HG03442 (cell line): ENCODE measurements around the gene DOCK7.
A peak's percentile ranks its signal among the peaks of the same experiment; 100 is the strongest.
"Not testable (repeated sequence)": the region's sequence is repeated elsewhere in the genome, so short reads cannot be mapped to it uniquely, and the experiment has no call there.

ENCODE experiments used
- ATAC-seq: cut with Tn5 transposase; IDR thresholded peaks from one replicate; pipeline ENCODE4 v1.9.1; 2021; ENCODE audit warnings: mild to moderate bottlenecking, moderate library complexity; ENCODE audit not compliant: unreplicated experiment

The DOCK7 gene, protein sequence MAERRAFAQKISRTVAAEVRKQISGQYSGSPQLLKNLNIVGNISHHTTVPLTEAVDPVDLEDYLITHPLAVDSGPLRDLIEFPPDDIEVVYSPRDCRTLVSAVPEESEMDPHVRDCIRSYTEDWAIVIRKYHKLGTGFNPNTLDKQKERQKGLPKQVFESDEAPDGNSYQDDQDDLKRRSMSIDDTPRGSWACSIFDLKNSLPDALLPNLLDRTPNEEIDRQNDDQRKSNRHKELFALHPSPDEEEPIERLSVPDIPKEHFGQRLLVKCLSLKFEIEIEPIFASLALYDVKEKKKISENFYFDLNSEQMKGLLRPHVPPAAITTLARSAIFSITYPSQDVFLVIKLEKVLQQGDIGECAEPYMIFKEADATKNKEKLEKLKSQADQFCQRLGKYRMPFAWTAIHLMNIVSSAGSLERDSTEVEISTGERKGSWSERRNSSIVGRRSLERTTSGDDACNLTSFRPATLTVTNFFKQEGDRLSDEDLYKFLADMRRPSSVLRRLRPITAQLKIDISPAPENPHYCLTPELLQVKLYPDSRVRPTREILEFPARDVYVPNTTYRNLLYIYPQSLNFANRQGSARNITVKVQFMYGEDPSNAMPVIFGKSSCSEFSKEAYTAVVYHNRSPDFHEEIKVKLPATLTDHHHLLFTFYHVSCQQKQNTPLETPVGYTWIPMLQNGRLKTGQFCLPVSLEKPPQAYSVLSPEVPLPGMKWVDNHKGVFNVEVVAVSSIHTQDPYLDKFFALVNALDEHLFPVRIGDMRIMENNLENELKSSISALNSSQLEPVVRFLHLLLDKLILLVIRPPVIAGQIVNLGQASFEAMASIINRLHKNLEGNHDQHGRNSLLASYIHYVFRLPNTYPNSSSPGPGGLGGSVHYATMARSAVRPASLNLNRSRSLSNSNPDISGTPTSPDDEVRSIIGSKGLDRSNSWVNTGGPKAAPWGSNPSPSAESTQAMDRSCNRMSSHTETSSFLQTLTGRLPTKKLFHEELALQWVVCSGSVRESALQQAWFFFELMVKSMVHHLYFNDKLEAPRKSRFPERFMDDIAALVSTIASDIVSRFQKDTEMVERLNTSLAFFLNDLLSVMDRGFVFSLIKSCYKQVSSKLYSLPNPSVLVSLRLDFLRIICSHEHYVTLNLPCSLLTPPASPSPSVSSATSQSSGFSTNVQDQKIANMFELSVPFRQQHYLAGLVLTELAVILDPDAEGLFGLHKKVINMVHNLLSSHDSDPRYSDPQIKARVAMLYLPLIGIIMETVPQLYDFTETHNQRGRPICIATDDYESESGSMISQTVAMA (N-terminal part only)

DNA sequence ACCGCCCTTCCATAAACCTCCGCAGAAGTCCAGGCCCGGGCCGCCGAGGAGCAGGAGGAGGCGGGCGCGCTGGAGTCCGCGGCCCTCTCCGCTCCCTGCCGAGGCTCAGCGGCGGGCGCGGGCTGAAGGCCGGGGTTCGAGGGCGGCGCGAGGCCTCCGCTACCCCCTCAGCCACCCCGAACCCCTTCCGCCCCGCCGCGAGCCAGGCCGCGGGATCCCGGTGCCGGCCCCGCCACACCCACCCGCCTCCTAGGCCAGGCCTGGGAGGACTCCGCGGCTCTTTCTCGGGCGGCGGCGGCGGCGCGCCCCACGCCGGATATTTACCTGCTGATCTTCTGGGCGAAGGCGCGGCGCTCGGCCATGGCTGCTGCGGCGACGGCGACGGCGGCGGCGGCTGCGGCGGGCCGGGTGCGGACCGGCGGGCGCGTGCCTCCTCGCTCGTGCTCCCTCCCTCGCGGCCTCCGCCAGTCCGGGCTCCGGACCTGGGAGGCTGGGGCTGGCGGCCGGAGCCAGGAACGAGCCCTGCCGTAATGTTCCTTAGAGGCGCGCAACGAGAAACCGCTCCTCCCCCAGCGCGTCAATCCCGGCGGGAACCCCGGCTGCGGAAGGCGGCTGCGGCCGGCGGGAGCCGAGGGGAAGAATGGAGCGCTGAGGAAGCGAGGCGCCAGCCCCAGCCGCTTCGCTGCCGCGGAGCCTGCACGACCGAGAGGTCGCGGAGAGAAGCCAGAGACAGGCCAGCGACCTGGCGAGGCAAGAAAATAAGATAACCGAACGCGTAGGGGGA lies at the start of gene DOCK7:
Gene DOCK7, minus strand, starts transcription at position 484 of the 784 bp plus-strand sequence. Its CDS starts 122 bp downstream, at position 362.
- ATAC-seq: peak; percentile 76

DNA sequence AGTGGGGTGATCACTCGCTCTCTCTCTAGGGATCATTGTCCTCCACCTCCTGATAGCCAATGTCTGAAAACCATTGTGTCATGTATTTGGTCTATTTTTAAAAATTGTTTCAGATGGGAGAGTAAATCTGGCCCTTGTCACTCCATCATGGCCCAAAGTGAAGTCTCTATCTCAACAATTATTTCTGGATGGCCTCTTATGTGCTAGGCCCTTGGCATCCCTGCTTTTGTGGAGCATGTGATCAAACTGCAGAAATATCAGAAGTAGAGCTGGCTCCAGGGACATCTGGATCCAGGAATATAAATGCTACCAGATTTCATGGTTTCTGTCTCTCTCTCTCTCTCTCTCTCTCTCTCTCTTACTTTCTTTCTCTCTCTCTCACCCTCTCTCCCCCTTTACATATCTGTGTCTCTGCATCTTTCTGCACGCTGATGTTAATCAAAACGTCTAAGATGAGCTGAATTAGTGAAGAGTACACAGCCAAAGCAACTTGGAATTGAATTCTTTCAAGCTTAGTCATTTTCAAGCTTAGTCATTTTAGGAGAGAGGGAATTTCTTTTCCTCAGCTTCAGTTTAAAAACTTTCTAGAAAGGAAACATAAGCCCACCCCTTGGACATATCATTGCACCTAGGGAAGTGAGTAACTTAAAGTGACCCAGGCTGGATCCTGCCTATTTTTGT lies 47.4 kb upstream of the DOCK7 start:
- no peak for ATAC-seq

DNA sequence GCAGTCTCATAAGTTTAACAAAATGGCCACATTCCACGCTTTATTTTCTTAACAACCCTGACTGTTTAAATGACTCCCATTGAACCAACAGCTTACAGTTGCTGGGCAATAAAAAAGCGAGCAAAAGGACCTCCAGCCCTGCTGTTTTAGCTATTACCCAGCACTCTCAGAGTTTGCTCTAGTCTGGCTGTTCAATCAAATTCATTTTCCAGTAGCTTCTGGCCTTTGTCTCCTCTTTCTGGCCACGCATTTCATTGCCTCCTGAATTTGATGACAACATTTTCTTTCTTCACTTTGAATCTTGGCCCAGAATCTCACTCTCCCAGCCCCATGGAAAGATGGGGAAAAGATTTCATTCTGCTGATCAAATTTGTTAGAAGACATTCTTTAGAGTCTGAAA lies 44.1 kb upstream of the DOCK7 start:
- ATAC-seq: no peak

DNA sequence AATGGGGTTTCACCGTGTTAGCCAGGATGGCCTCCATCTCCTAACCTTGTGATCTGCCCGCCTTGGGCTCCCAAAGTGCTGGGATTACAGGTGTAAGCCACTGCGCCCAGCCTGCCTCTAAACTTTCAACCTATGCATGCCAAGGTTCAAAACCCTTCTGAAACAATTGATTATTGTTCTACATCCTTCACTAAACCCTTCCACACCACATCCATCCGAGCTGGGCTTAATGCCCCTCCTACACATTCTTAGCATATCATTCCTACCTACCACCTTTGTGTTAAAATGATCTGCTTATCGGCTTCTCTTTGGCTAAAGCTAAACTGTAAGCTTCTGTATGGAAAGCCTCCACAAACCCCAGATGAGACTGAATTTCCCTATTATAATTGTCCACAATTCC lies 40.8 kb upstream of the DOCK7 start:
- no peak for ATAC-seq

DNA sequence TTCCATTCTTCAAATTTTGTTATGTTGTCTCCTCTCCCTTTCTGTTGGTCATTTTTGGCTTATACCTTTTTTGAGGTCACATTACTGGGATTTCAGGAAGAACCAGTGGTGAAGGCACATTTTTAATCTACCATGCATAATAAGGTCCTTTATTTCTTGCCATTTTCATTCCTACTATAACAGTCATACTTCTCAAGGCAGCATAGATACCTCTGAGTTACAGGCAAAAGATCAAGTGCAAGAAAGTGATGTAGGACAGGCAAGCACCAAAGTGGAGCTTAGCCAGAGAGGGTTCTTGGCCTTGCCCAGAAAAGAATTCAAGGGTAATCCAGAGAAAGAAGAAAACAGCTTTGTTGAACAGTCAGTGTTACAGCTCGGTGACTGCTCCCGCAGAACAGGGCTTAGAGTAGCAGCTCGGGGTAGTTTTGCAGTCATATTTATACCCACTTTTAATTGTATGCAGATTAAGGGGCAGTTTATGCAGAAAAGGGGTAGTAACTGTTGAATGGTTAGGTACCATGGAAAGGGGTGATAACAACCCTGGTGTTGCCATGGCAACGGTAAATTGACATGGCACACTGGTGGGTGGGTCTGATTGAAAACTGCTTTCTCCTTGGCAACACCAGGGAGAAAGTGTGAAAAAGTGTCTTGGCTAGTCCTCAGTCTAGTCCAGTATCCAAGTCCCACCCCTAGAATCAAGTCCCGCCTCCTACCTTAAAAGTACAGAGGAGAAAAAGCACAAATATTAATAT lies 39.6 kb upstream of the DOCK7 start:
- no peak for ATAC-seq

DNA sequence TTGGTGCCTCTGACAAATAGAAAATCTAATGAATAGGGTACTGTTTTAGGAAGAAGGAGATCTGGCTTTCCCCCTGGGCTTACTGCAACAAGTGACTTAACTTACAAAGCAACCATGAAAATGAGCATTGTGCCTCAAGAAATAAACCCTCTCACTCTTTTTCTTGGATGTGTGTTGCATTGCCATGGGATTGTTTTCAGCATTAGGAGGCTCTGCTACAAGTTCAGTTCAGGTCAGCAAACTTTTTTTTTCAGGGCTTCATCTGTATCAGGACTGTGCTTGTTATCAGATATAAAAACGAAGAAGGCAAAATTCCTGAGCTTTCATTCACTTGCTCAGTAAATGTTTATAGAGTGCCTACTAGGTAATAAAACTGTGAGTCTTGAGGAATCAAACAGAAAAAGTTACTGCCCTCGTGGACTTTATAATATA lies 37.8 kb upstream of the DOCK7 start:
- ATAC-seq: no peak

DNA sequence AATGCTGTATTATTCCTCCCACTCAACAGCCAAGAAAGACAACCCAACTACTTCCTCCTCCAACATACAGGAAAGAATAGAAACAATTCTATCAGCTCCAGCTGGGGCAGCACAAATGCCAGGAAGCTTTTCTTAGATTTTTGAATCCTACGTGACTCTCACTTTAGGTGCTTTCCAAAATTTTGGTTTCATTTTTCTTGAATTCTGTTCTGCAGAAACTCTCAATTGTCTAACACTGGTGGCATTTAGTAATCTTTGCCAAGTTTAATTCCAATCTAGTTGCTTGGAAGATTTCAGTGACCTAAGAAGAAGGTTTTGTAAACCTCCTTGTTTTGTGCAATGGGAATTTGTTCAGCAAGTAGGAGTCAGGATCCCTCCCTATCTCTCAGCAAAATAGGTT lies 37.1 kb upstream of the DOCK7 start:
- peak; percentile 32 for ATAC-seq

DNA sequence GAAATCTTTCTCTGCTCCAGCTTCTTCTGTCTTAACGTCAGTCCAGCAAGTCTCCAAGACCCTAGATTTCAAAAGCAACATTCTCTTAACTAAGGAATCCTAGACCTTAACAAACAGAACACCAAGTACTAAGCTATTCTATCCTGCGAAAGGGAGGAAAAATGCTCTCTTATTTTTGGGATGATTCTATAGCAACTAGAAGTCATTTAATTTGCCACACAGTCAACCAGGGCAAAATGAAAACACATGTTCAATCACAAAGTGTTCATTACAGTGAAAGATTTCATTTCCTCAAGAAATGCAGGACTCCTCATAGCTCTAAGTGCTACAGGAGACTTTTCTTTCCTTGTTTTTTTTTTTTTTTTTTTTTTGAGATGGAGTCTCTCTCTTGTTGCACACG lies 36.2 kb upstream of the DOCK7 start:
- no peak for ATAC-seq

DNA sequence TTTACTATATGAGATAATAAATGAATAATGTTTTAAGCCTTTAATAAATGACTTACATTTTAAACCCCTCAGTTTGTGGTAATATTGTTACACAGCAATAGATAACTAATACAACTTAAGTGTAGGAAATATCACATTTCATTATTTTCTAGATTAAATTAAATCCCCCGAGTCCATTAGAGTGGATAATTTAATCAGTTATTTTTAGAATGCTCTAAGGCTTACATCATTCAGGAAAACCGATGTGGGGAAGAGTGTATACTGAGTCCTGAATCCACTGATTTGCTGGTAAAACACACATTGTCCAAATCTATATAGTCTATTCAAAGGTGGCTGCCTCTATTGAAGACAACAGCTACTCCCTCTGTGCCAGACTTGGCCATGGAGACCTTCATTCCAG lies 35.7 kb upstream of the DOCK7 start:
- no peak for ATAC-seq

DNA sequence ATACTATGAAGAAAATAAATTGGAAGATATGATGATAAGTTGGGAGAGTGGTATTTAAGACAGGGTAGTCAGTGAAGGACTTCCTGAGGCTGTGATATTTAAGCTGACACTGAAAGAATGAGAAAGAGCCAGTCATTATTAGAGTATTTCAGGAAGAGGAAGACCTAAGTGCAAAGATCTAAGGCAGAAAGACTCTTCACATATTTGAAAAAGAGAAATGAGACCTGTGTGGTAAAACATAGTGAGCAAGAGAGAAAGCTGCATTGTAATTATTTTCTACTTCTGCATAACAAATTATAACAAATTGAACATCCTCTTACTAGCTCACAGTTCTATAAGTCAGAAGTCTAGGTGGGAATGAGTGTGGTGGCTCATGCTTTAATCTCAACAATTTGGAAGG lies 34.6 kb upstream of the DOCK7 start:
- peak; percentile 66 for ATAC-seq

DNA sequence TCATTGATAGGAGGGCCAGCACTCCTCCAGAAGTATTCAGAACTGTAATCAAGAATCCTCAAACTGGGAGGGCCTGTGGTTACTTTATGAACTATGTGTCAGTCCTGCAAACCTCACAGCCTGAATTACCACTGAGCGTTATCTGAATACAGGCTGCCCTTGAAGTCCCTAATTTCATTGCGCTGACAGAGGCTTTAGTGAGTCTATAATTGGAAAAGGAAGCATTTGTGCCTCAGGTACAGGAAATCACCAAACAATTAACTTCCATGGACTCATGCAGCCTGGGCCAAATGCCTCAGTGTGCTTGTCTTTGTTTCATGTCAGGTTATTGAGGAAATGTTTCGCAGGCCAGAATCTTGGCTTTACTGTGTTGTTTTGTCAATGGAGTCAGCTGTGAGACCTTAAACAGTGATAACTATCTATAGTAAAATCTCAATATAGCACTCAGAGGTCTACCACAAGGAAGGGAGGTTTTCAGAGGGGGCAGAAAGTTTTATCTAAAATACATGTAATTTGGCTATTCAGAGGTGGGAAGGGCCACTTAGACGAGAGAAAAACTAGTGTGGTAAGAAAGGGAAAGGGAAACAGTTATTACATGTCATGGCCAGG lies 32.9 kb upstream of the DOCK7 start:
- no peak for ATAC-seq

DNA sequence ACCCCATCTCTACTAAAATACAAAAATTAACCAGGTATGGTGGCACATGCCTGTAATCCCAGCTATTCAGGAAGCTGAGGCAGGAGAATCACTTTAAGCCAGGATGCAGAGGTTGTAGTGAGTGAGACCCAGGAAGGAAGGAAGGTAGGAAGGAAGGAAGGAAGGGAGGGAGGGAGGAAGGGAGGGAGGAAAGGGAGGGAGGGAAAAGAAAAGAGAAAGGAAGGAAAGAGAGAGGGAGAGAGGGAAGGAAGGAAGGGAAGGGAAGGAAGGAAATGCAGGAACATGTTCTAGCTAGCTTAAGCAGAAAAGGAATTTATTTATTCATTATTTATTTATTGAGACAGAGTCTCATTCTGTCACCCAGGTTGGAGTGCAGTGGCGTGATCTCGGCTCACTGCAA lies 30.2 kb upstream of the DOCK7 start:
- ATAC-seq: not testable (repeated sequence)

DNA sequence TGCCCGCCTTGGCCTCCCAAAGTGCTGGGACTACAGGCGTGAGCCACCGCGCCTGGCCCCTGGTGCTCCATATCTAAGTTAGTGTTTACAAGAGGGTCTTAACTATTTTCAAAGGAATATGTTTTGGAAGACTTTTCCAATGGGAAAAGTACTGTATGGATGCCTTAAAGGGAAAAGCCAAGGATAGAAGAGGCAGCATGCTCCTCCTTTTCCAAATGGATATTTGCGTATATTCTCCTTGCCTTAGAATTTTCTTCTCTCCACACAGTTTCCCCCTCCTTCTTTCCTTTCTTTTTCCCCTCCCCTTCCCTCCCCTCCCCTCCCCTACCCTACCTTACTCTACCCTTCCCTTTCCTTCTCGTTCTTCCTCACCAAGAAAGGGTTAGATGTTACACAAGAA lies 29.3 kb upstream of the DOCK7 start:
- no peak for ATAC-seq

DNA sequence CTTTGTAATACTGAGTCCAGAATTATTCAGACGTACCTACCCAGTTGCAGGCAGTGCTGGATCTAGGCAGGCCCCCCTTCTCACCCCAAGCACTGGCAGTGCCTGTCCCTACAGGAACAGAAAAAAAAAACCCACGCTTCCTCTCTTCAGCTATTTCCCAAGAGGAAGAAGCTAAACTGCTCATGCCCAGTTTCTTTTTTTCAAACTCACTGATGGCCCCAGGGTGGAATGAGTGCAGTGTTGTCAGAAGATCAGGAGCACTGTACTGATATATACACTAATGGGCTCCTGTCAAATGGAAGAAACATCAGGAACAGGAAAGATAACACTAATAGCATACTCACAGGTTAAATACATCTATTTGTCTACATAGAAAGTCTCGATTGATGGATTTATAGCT lies 28.2 kb upstream of the DOCK7 start:
- ATAC-seq: no peak

DNA sequence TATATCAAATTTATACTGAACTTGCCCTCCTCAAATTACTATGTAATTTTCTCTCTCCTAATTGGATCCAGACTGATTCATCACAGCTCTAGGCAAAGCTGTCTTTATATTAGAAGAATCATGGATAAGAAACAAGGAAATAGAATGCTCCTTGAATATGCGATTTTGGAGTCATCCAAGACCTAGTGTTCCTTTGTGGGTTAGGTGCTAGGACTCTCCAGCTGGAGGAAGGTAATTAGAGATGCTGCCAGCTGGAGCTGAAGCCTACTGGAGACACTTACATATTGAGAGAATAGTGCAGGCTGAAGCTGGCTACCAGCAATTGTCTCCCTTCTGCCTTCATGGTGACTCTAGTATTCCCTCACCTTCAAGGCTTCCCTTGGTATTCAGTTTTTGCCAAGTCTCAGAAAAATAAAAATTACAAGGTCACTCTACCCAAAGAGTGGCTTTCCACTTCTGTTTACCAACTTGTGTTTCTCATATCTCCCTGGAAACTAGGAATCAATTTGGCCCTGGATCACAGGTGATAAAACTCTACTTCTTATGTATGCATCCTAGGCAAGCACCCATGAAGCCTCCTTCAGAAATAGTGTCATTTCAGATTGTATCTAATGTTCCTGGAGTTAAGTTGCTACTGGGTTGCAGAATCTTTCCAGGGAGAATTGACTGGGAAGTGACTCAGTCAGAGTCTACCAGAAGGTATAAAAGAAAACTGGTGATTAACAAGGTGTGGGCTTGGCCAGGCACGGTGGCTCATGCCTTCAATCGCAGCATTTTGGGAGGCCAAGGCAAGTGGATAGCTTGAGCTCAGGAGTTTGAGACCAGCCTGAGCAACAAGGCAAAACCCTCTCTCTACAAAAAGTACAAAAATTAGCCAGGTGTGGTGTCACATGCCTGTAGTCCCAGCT lies 24.4 kb upstream of the DOCK7 start:
- ATAC-seq: no peak

DNA sequence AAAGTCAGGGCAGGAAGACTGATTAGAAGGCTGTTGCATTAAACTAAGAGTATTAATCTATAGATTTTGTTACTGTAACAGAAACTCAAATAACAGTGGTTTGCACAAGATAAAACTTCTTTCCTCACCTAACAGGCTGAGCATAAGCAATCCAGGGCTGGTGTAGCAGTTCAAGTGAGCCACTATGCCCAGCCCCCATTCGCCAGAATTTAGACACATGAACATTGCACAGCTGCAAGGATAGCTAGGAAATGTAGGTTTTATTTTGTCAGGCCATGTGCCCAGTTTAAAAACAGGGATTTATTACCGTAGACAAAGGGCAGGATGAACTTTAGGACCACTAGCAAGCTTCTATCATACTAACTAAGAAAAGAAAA lies 19.5 kb upstream of the DOCK7 start:
- no peak for ATAC-seq

DNA sequence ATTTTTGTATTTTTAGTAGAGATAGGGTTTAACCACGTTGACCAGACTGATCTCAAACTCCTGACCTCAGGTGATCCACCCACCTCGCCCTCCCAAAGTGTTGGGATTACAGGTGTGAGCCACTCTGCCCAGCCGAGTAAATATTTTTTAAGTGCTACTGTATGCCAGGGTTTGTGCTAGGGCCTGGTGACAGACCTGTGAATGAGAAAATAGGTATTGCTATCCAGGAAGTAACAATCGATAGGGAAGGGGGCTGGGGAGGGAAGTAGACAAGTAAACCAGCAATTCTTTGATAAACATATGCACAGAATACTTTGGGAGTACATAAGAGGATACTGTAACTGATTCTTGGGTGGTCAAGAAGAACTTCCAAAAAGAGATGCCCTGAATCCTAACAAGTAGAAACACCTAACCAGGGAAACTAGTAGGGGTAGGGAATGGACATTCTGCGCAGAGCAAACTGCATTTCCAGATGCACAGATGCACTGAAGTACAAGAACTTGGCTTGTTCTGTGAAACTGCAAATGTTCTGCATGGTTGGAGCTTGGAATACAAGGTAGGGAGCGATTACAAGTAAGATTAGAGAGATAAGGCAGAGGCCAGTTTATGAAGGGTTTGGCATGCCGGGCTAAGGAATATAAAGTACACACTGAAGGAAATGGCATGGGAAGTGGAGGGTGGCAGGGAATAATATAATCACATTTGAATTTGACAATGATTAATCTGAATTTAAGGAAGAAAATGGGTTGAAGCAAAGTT lies 19.0 kb upstream of the DOCK7 start:
- ATAC-seq: no peak
